NCI-H2107 (cell line): ENCODE results near the gene MED12L.

Experiments
- DNase-seq: peaks from one replicate; lab custom pipeline; 2025; lab: John Stamatoyannopoulos, UW

Gene MED12L

DNA sequence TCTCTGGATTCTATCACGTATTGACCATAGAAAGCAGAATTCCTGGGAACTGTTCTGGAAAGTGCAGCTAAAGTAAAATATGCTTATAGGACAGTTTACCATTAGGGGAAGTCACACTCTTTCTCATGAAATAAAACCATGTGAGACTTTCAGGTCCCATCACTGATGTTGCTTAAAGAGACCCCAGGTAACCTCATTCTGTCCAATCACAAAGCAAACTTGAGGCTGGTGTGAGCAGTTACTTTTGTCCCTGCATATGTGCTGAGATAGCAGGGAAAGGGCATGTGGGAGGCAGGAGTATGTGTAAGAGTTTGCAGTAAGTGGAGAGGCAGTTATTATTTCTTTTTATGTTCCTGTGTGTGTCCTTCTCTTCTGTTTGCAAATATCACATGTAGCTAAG, 215.1 kb downstream of the MED12L start:
- no peak for DNase-seq

DNA sequence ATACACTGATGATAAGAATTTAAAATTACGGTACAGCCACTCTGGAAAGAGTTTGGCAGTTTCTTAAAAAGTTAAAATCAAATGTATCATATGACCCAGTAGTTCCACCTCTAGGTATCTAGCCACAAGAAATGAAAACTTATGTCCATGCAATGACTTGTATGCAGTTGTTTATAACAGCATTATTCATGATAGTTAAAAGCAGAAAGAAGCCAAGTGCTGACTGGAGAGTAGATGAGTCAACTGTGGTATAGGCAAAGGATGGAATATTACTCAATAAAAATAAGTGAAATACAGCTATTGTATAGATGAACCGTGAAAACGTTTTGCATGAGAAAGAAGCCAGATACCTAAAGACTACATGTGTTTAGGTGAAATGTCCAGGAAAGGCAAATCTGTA, 216.3 kb downstream of the MED12L start:
- no peak for DNase-seq

DNA sequence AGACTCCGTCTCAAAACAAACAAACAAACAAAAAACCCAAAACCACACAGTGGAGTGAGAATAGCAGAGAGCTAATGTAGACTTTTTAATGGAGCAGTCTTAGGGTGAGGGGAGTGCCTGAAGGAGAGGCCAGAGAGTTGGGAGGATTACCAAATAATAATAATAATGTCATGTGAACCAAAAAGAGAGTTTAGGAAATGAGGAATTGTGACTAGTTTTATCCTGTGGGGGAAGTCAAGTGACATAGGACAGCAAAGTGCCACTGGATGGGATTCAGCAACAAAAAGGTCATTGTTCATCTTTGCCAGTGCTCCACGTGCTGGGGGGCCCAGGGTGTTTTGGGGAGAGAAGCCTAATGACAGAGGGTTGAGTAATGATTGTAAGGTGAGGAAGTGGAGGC, 218.3 kb downstream of the MED12L start:
- DNase-seq = no peak

DNA sequence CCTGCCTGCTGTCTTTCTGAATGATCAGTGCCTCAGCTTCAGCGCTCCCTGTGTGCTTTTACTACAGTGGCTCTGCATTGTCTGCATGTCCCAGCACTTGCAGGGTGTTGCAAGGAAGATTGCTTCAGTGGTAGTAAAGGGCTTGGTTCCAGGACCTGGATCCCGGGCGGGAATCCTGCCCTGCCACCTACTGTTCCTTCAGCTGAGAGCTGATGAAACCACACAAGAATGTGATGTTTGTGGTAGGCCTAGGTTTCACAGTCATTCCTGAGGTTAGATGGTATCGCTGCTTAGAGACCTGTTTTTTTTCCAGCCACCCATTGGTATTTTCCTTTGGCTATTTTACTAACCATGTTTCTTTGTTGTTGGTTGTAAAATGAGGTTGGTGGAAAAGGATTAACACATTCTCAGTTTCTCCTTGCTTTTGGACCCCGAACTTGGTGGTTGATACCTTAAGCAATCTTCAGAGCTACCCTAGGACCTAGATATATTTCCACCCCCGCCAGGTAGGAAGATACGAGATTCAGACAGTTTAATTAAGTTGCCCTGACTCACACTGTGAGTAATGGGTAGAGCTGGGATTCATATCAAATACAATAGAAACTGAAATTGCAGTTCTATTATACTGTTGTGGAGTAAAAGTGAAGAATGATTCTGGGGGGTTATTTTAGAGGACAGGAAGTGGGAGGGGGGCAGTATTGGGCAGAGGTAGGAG, 219.8 kb downstream of the MED12L start:
- no peak for DNase-seq

DNA sequence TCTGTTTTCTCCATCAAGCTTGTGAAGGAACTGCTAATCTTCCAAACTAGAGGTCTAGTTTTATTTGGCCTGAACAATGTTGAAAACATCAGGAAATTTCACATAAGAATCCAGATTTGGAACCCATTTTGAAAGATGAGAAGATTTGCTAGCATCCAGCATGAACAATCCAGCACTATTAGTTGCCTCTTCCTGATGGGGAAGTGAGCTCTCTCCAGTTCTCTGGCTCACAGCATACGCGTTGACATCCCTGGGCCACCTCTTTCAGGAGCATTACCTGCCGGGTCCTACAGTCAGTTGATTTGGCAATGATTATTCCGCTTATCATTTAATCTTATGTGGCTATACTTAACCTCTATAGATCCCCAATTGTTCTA, 220.3 kb downstream of the MED12L start:
- DNase-seq = no peak

DNA sequence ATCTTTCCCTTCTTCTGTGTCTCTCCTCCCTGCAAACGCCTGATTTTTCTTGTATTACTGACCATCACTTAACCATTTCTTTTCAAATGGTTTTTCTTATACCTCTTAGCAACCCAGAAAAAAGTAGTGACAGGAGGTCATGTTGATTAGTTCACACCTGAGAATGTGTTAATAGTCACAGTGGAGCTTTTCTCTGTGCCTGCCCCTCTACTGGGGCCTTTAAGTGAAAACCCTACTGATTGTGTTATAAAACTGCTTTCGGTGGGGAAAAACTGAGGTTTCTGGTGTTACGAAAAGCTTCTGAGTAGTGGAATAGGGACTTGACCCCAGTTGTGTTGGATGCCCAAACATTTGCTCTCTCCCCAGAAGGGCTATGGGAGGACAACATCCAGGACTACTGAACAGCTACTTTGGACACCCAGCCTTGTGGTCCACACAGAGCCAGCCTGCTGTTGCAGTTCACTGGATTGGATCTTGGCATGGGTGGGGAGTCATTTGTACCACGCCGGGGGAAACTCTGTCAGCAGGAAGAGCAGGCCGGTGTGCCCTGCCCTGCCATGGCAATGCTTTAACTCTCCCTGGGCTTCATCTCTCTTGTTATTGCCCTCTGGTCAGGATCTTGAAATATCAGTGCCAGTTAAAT, 220.8 kb downstream of the MED12L start:
- no peak for DNase-seq

DNA sequence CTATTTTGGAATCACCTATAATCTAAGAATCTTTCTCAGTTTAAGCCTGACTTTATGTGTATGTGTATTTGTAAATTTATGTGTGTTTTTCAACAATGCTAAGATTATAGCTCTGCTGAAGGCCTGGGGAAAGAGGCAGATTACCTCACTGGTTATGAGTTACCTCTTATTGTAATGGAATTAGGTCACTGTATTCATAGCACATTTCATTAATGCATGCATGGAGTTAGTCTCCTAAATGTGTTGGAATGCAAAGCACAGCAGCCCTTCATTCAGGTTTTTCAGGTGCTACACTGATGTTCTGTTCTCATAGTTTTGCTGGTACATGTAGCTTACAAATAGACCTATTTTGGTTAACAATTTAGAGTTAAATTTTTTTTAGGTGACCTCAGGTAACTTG, 221.7 kb downstream of the MED12L start:
- no peak for DNase-seq

DNA sequence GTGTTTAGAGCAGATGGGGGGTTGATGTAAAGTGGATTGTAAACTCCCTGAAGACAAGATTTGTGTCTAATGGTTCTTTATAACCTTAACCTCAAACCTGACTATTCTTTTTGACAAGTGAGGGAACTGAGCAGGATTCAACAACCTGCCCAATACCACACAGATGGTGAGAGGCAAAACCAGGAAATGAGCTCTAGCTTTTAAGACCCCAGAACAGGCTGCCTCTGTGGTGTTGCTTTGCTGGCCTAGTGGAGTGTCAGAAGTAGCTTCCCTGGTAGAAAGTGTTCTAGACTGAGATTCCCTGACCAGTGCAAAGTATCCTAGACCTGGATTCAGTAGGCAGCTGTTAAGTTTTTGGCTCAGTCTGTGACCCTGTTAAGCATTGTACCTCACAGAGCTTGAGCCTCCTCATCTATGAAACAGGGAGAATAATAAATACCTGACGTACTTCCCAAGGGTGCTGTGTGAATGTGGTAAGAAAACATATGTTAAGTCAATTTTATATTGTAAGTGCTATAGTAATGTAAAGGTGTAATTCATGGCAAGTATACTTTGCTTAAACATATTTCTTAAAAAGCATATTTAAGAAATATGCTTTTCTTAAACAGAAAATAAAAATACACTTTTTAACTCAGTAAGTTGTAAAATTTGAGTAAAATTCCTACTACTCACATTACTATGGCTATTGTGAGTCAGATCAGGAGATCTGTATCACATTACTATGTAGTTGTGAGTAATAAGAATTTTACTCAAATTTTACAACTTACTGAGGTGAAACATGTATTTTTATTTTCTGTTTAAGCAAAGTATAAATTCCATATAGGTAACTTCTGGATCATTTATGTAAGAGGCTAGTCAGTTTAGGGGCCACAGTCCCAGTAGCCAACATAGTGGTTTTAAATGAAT, 222.4 kb downstream of the MED12L start:
- DNase-seq = no peak

DNA sequence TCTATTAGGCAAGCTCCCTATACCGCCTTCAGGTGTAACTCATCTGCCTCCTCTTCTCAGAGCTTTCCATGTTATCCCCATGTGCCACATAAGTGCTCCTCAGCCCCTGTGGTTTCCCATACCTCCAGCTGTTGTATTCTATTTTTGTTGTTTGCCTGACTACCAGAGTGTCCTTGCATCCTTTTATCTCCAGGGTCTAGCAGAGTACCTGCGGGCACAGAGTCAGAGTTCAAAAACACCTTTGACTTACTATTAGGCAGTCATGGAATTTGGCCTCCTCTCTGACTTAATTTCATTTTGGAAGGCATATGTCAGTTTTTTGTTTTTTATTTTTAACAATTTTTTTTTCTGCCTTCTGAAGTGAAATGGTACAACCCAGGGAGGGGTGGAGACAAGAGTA, 224.1 kb downstream of the MED12L start:
- no peak for DNase-seq

DNA sequence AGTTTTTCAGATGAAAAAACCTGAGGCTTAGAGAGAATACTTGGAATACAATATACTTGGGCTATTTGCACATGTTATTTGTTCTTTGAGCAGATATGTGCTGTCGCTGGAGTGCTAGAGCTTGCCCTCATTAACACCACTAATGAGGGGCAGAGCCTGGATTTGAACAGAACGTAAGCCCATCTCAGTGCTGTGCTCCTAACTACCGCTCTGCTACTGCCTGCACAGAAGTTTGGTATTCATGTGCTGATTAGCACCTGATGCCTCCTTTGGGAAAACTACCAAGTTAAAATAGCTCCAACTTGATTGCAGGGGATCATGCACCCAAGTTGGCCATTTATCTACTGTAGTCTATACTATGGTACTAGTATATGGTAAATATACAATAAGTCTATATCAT, 227.5 kb downstream of the MED12L start:
- no peak for DNase-seq

DNA sequence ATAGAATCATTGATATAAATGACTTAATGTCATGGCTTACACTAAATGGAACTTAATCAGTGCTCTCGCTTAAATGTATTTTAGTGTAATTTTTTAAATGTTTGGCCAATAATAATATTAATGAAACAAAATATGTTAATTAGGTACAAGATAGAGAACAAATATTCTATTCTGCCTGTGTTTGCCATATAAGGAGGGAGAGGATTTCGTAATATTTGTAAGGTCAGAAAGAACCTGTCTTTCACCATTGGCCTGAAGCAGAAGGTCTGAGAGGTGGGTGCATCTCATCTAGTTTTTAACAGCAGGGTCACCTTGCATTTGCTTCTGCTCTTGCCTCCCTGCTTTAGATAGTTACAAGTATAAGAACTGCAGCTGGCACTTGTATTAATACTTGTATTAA, 228.7 kb downstream of the MED12L start:
- no peak for DNase-seq

DNA sequence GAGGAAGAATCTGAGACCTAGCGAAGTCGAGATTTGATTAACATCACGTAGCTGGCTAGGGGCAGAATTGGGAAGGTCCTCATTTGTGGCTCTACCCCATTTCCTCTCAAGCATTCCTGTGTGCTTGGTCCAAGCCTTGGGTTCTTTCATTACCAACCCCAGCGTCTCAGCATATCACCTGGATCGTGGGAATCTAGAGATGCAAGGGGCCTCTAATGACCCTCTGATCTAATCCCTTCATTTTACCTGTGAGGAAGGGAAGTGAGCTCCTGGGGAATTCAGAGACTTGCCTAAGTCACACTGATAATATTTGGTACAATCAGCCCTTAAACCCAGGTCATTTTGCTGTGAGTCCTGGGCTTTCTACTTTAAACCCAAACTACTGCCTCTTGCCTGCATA, 229.1 kb downstream of the MED12L start:
- no peak for DNase-seq

DNA sequence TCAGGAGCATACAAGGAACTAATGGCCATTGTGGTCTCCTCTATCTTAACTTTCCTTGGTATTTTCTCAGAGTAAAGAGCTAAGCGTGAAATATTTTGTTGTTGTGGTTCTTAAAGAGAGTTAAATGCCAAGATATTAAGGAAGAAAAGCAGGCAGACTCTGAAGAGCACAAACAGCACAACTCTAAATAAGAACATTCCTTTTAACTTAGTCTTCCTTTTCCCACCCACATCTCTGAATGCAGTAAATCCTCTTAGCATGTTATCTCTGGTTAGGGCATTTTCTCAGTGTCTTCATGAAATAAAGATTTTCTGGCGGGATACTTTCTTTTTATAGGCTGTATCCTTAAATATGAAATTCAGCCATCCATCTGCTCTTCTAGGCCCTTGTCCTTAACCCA, 229.7 kb downstream of the MED12L start:
- DNase-seq = no peak

DNA sequence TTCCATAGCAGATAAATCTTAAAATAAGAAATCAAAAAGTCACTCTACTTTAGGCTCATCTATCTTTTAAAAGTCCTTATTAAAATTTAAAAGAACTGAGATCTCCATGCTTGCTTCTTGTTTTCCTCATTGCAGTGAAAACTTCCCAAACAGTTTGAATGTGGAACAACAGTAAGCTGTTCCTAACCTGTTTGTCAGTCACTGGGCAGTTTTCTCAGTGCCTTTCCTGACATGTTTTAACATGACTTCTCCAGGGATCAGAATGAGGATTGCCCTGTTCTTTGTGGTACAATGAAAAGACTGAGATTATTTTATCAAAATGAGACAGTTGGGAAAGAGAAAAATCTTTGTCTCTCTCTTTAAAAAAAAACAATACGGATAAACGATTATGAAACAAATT, 230.4 kb downstream of the MED12L start:
- no peak for DNase-seq

DNA sequence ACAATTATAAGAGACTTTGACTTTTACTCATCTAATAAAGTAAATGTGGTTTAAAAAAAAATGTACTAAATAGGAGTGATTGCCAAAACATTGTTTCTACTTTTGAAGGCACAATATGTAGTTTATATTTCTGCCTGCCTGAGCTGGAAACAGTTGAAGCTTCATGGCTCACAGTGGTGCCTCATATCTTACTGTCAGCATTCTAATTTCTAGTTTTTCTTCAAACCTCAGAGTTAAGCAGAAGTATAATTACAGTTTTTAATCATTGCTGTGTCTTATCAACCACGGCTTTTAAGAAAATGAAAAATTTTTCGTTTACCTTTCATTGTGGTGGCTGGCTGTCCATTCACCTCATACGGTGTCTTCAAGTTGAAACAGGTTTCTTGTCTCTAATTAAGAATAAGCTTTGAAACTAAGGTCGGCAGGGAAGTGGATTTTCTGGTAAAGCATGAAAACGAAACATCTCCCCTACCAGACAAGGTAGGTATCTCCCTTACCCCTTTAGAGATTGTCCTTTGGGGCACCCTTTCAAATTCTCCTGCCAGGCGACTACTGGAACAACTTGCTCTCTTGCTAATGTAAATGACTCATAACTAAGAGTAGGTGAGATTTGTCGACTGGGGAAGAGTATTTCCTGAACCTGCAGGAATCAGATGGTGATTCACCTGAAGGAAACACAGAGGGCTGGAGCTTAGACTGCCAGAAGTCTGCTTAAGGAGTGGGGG, 231.0 kb downstream of the MED12L start, which contains the start of gene GPR87:
GPR87 (minus strand) TSS at position 554 of the 725 bp plus-strand sequence. CDS start 16,720 bp downstream, outside the sequence.
- no peak for DNase-seq

DNA sequence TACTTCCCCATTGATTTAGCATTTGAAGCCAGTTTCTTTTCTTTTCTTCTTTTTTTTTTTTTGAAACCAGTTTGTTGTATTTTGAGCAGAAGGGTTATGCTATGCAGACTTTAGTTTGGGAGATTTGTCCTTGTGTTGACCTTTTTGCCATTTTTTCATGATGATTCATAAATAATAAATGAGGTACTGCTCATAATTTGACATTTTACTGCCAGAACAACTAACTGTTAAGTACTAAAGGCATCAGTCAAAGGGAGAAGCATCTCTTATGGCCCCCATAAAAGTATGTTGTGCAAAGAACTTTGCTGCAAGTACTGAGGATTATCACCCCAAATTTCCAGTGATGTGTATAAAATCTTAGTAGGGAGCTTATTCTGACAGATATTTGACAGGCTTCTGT, 232.8 kb downstream of the MED12L start:
- DNase-seq = no peak

DNA sequence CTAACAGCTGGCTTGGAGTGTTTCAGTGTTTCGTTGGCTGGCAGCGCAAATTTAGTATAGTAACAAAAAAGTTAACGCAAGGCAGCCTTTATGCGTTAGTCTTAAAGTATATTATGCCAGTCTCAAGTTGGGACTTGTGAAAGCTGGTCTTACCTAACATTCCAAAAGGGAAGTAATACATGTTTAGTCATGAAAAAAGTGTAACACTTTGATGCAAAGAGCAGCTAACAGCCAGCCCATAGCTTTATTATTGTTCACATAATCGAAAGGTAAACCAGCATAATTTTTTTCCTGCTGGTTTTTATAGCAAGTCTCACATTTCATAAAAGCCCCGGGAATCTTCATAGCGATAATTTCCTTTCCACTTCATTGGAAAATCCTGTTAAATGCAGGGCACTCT, 233.5 kb downstream of the MED12L start:
- DNase-seq = no peak

DNA sequence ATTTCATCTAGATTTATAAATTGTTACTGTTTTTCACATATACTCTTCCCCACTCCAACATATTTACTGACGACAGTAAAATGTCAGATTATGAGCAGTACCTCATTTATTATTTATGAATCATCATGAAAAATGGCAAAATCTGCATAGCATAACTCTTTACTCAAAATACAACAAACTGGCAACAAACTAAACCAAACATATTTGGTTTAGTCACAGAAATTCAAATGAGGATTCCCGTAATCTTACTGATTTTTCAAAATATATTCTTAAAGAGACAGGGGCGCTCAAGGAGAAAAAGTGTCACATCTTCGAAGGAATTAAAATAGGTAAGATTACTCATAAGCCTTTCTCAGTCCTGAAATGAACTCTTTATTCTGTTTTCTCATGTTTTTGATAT, 234.2 kb downstream of the MED12L start:
- no peak for DNase-seq

DNA sequence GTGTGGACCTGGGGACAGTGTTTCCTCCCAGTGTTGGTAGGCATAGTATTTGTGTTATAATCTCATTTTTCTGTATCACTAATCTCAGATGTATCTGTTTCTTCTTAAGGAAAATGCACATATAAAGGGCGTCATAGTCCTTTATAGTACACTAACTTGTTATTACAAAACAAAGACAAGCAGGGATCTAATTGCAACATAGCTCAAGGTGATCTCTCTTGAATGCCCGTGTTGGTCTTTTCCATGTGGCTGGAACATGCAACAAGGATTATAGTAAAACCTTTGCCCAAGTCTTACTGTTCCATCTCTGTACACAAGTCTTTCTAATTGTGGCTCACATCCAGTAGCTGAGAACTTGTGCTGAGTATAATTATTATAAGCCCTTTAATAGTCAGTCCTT, 234.7 kb downstream of the MED12L start:
- DNase-seq = no peak

DNA sequence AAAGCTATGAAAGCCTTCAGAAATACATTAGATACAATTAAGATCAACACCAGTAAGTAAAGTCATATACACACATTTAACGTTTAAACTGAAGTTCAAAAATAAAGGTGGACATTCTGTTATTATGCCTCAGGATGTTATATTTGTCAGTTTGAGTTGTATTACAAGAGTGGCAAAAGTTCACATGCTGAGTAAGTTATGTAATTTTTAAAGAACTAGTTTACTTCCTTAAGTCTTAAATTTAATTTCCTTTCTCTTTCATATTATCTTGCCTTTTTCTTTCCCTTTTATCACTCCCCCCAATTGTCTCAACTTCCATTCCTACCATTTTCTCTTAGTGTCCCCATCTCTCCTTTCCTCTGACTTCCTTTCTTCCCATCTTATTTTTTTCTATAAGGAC, 236.1 kb downstream of the MED12L start:
- no peak for DNase-seq

DNA sequence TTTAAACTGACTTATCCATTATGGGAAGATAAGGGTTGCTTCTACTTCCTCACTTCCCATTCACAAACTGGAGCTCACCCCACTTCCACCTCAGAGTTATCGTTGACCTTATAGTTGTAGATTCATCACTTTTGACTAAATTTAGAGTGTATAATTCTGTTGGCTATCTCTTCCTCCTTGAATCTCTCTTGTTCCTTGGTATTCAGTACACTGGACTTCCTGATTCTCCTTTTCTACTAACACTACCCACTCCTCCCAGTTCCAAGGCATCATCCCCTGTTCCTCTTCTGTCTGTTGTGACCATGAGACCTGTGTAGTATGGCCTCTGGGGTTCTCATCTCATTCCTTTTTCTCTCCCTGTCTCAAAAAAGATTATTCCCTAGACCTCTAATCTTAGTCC, 237.0 kb downstream of the MED12L start:
- DNase-seq = no peak

DNA sequence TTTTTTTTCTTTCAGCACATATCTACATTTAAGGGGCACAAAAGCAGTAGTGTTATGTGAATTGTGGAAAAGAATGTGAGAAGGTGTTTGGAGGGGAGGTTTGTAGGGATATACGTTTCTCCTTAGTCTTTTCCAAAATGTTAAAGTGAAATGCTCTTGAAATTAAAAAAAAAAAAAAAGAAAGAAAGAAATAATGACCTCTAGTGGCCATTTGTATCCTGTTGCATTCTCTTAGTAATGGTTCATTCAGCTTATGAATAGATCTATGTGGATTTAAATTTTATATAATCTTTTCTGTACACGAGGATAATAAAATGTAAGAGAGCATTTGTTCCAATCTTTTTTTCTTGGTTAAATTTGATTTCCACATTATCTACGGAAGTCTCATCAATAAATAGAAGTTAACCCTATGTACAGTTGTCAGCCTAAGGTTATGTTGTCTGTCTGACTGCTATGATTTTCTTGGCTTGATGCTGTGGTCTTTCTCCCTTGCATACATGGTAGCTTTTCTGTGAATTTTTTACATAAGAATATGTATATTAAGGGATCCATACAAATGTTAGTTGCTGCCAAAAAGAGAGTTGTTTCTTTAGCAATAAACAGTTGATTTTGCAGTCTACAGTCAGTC, 242.2 kb downstream of the MED12L start:
- DNase-seq = no peak
